ENCODE measurements around the gene FCGBP. TPM values are rescaled to one million over a fixed set of nuclear protein-coding genes. Genes with fewer than 3 reads are reported as not detected.

FCGBP gene
- total RNA-seq, 1 experiment from 2014 or later: 8.7 TPM

- intact Hi-C loops (cut with micrococcal nuclease; ENCODE audit: unreplicated experiment): no loop called here
- CTCF ChIA-PET: no interaction called here
- Histone ChIP-seq H3K27me3 (replicated peaks; ENCODE audit: insufficient read depth, low read depth, low read length, poor library complexity) (no peaks in the 10 kb centered on the region), H3K4me1 (ENCODE audit: insufficient read depth, low read length, poor library complexity, severe bottlenecking) (no peaks in the 10 kb centered on the region), H3K36me3 (ENCODE audit: insufficient read depth, low read length, poor library complexity, severe bottlenecking) (peaks cover 7% of the 10 kb centered on the region), H3K27ac (ENCODE audit: low read depth, low read length, poor library complexity, severe bottlenecking) (no peak overlapping the region), H3K9me3 (ENCODE audit: low read depth, low read length, poor library complexity, severe bottlenecking) (peaks cover 6% of the 10 kb centered on the region), H3K4me3 (ENCODE audit: low read depth, low read length, poor library complexity, severe bottlenecking) (no peak overlapping the region)
- TF ChIP-seq EZH2 (IDR thresholded peaks at IDR 0.05; ENCODE audit: borderline replicate concordance, low read depth, low read length, poor library complexity, severe bottlenecking): no peak
- TF ChIP-seq, protein P1, sequence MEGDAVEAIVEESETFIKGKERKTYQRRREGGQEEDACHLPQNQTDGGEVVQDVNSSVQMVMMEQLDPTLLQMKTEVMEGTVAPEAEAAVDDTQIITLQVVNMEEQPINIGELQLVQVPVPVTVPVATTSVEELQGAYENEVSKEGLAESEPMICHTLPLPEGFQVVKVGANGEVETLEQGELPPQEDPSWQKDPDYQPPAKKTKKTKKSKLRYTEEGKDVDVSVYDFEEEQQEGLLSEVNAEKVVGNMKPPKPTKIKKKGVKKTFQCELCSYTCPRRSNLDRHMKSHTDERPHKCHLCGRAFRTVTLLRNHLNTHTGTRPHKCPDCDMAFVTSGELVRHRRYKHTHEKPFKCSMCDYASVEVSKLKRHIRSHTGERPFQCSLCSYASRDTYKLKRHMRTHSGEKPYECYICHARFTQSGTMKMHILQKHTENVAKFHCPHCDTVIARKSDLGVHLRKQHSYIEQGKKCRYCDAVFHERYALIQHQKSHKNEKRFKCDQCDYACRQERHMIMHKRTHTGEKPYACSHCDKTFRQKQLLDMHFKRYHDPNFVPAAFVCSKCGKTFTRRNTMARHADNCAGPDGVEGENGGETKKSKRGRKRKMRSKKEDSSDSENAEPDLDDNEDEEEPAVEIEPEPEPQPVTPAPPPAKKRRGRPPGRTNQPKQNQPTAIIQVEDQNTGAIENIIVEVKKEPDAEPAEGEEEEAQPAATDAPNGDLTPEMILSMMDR (conservative IDR thresholded peaks at IDR 0.05; ENCODE audit: low read depth, low read length): no peak
- no TSS peak for BruUV-seq (replicated peaks)
- POLR2A ChIA-PET (ENCODE audit: low non-redundant PET): no interaction called here
- DNase-seq (ENCODE audit: low spot score): no peak
Measured at GRCh38 chr19:39926170-39926760, 8.2 kb downstream of the FCGBP start.

GRCh38 chr19:39924952-39925351 lies 9.5 kb downstream of the FCGBP start:
- Histone ChIP-seq H3K36me3 (ENCODE audit: insufficient read depth, low read length, poor library complexity, severe bottlenecking) (peaks cover 7% of the 10 kb centered on the region), H3K4me1 (ENCODE audit: insufficient read depth, low read length, poor library complexity, severe bottlenecking) (no peaks in the 10 kb centered on the region), H3K27ac (ENCODE audit: low read depth, low read length, poor library complexity, severe bottlenecking) (no peak overlapping the region), H3K9me3 (ENCODE audit: low read depth, low read length, poor library complexity, severe bottlenecking) (peaks cover 4% of the 10 kb centered on the region), H3K27me3 (replicated peaks; ENCODE audit: insufficient read depth, low read depth, low read length, poor library complexity) (no peaks in the 10 kb centered on the region), H3K4me3 (ENCODE audit: low read depth, low read length, poor library complexity, severe bottlenecking) (no peak overlapping the region)
- intact Hi-C loops (cut with micrococcal nuclease; ENCODE audit: unreplicated experiment): no loop called here
- no TSS peak for BruUV-seq (replicated peaks)
- TF ChIP-seq EZH2 (IDR thresholded peaks at IDR 0.05; ENCODE audit: borderline replicate concordance, low read depth, low read length, poor library complexity, severe bottlenecking): no peak
- TF ChIP-seq, protein P1 (conservative IDR thresholded peaks at IDR 0.05; ENCODE audit: low read depth, low read length): no peak
- POLR2A ChIA-PET (ENCODE audit: low non-redundant PET): interaction anchor here (0.6 kb wide), 1 partner anchor 22 kb away, joined by 7 read pairs; no protein-coding TSS in a partner anchor
- CTCF ChIA-PET: no interaction called here
- DNase-seq (ENCODE audit: low spot score): no peak

GRCh38 chr19:39924389-39924788 lies 10.0 kb downstream of the FCGBP start:
- DNase-seq (ENCODE audit: low spot score): no peak
- no peaks in the 10 kb centered on the region for H3K9me3 ChIP-seq (ENCODE audit: low read depth, low read length, poor library complexity, severe bottlenecking)
- no peaks in the 10 kb centered on the region for H3K4me1 ChIP-seq (ENCODE audit: insufficient read depth, low read length, poor library complexity, severe bottlenecking)
- intact Hi-C loops (cut with micrococcal nuclease; ENCODE audit: unreplicated experiment): no loop called here
- no peaks in the 10 kb centered on the region for H3K27me3 ChIP-seq (replicated peaks; ENCODE audit: insufficient read depth, low read depth, low read length, poor library complexity)
- peaks cover 7% of the 10 kb centered on the region for H3K36me3 ChIP-seq (ENCODE audit: insufficient read depth, low read length, poor library complexity, severe bottlenecking)
- no peak overlapping the region for H3K27ac ChIP-seq (ENCODE audit: low read depth, low read length, poor library complexity, severe bottlenecking)
- BruUV-seq (replicated peaks): no TSS peak
- ChIA-PET CTCF (no interaction called here), POLR2A (ENCODE audit: low non-redundant PET) (no interaction called here)
- no peak overlapping the region for H3K4me3 ChIP-seq (ENCODE audit: low read depth, low read length, poor library complexity, severe bottlenecking)
- TF ChIP-seq EZH2 (IDR thresholded peaks at IDR 0.05; ENCODE audit: borderline replicate concordance, low read depth, low read length, poor library complexity, severe bottlenecking): no peak
- TF ChIP-seq, protein P1 (conservative IDR thresholded peaks at IDR 0.05; ENCODE audit: low read depth, low read length): no peak

Measured in A673 (cell line).